ENCODE measurements around the gene ALOX12. TPM values are rescaled to one million over a fixed set of nuclear protein-coding genes. Genes with fewer than 3 reads are reported as not detected.
"Not testable (repeated sequence)": the region's sequence is repeated elsewhere in the genome, so short reads cannot be mapped to it uniquely, and the experiment has no call there.

The ALOX12 gene
- polyA plus RNA-seq, 1 experiment = not detected

GRCh38 chr17:7043497-7044198 lies 47.8 kb downstream of the ALOX12 start, which contains the start of gene SLC16A11:
SLC16A11 (minus strand) TSS chr17:7044092; CDS start chr17:7043513, 579 bp downstream.
- ChIA-PET POLR2A (interaction anchor here (0.6 kb wide), 1 partner anchor 196 kb away, joined by 3 read pairs; the partner anchor contains the start of gene PHF23), CTCF (interaction anchor here (0.6 to 5.0 kb wide), 4 partner anchors 93 to 253 kb away, joined by 3 to 44 read pairs (median 4); no protein-coding TSS in a partner anchor)
- peak within 1 kb of the TSS; percentile 35 for H3K4me3 ChIP-seq (ENCODE audit: low read depth, low read length)
- no peak for TF ChIP-seq CTCF (IDR thresholded peaks at IDR 0.05; ENCODE audit: insufficient read depth, low read depth, low read length)
- no peak for DNase-seq (ENCODE audit: low read depth)
- no peaks in the 10 kb centered on the region for H3K36me3 ChIP-seq (ENCODE audit: control insufficient read depth, insufficient read depth, low read length)
- peaks cover 14% of the 10 kb centered on the region for H3K27me3 ChIP-seq (ENCODE audit: control insufficient read depth, insufficient read depth, low read length)

GRCh38 chr17:7045492-7046126 lies 49.8 kb downstream of the ALOX12 start:
- H3K36me3 ChIP-seq (ENCODE audit: control insufficient read depth, insufficient read depth, low read length) = no peaks in the 10 kb centered on the region
- TF ChIP-seq CTCF (IDR thresholded peaks at IDR 0.05; ENCODE audit: insufficient read depth, low read depth, low read length) = peak; percentile 68
- peaks cover 16% of the 10 kb centered on the region for H3K27me3 ChIP-seq (ENCODE audit: control insufficient read depth, insufficient read depth, low read length)
- no peak overlapping the region for H3K4me3 ChIP-seq (ENCODE audit: low read depth, low read length)
- ChIA-PET CTCF (interaction anchor here (0.6 to 5.0 kb wide), 40 partner anchors 9 to 664 kb away, joined by 3 to 55 read pairs (median 5); partner anchors contain the start of genes ACADVL, CLEC10A, DLG4 and RNASEK), POLR2A (no interaction called here)
- DNase-seq (ENCODE audit: low read depth) = peak; percentile 35

- ChIA-PET POLR2A (no interaction called here), CTCF (interaction anchor here (0.6 to 5.0 kb wide), 38 partner anchors 8 to 663 kb away, joined by 3 to 55 read pairs (median 5); partner anchors contain the start of genes ACADVL, CLEC10A, DLG4 and RNASEK)
- no peak overlapping the region for H3K4me3 ChIP-seq (ENCODE audit: low read depth, low read length)
- DNase-seq (ENCODE audit: low read depth) = no peak
- no peak for TF ChIP-seq CTCF (IDR thresholded peaks at IDR 0.05; ENCODE audit: insufficient read depth, low read depth, low read length)
- H3K27me3 ChIP-seq (ENCODE audit: control insufficient read depth, insufficient read depth, low read length) = peaks cover 16% of the 10 kb centered on the region
- H3K36me3 ChIP-seq (ENCODE audit: control insufficient read depth, insufficient read depth, low read length) = no peaks in the 10 kb centered on the region
Measured at GRCh38 chr17:7046127-7046724, 50.4 kb downstream of the ALOX12 start.

- H3K4me3 ChIP-seq (ENCODE audit: low read depth, low read length); DNase-seq (ENCODE audit: low read depth); POLR2A ChIA-PET; H3K36me3 ChIP-seq (ENCODE audit: control insufficient read depth, insufficient read depth, low read length): not testable (repeated sequence)
- CTCF ChIA-PET = interaction anchor here (0.7 to 5.0 kb wide), 24 partner anchors 8 to 663 kb away, joined by 3 to 55 read pairs (median 8); partner anchors contain the start of genes ACADVL, DLG4, TP53 and WRAP53
- H3K27me3 ChIP-seq (ENCODE audit: control insufficient read depth, insufficient read depth, low read length) = peaks cover 16% of the 10 kb centered on the region
Measured at GRCh38 chr17:7046725-7047397, 51.0 kb downstream of the ALOX12 start.

GRCh38 chr17:7047566-7047965 lies 51.7 kb downstream of the ALOX12 start:
- Histone ChIP-seq H3K36me3 (ENCODE audit: control insufficient read depth, insufficient read depth, low read length) (no peaks in the 10 kb centered on the region), H3K27me3 (ENCODE audit: control insufficient read depth, insufficient read depth, low read length) (peaks cover 15% of the 10 kb centered on the region), H3K4me3 (ENCODE audit: low read depth, low read length) (no peak overlapping the region)
- DNase-seq (ENCODE audit: low read depth) = no peak
- ChIA-PET POLR2A (no interaction called here), CTCF (interaction anchor here (0.7 to 7.4 kb wide), 6 partner anchors 85 to 249 kb away, joined by 3 to 92 read pairs (median 28); no protein-coding TSS in a partner anchor)
- TF ChIP-seq CTCF (IDR thresholded peaks at IDR 0.05; ENCODE audit: insufficient read depth, low read depth, low read length) = no peak

All from BJ (cell line).